H9 (cell line): Measurements from ENCODE around the gene PDE1A. TPM values are rescaled to one million over a fixed set of nuclear protein-coding genes. Genes with fewer than 3 reads are reported as not detected.

Source experiments
- DNase-seq: peaks from one replicate; pipeline ENCODE4 v3.0.0-alpha.2; 2017
- H2AFZ ChIP-seq: one replicate; pipeline ENCODE4 v1.6.1; 2013; ENCODE audit warnings: mild to moderate bottlenecking, low read length, control low read depth, moderate library complexity
- H2AK5ac ChIP-seq: 2 replicates; pipeline ENCODE4 v1.6.1; 2013; ENCODE audit warnings: low read length, control low read depth, mixed read lengths; ENCODE audit not compliant: insufficient read length
- H2BK120ac ChIP-seq: one replicate; pipeline ENCODE4 v1.6.1; 2013; ENCODE audit warnings: low read depth, mild to moderate bottlenecking, low read length, control low read depth, inconsistent platforms; ENCODE audit not compliant: poor library complexity, severe bottlenecking
- H2BK12ac ChIP-seq: 2 replicates; pipeline ENCODE4 v1.6.1; 2013; ENCODE audit warnings: low read length, control low read depth, mixed read lengths, low read depth; ENCODE audit not compliant: insufficient read length
- H2BK15ac ChIP-seq: 2 replicates; pipeline ENCODE4 v1.6.1; 2013; ENCODE audit warnings: low read depth, low read length, control low read depth
- H2BK20ac ChIP-seq: one replicate; pipeline ENCODE4 v1.6.1; 2013; ENCODE audit warnings: low read depth, mild to moderate bottlenecking, low read length, control low read depth, inconsistent platforms; ENCODE audit not compliant: poor library complexity, severe bottlenecking
- H2BK5ac ChIP-seq: 2 replicates; pipeline ENCODE4 v1.6.1; 2013; ENCODE audit warnings: low read length, control low read depth, mixed read lengths; ENCODE audit not compliant: insufficient read length
- H3K14ac ChIP-seq: 2 replicates; pipeline ENCODE4 v1.6.1; 2013; ENCODE audit warnings: low read length, control low read depth; ENCODE audit not compliant: insufficient read depth
- H3K18ac ChIP-seq: 2 replicates; pipeline ENCODE4 v1.6.1; 2013; ENCODE audit warnings: low read depth, mild to moderate bottlenecking, mixed read lengths, low read length, control low read depth; ENCODE audit not compliant: insufficient read length
- H3K23ac ChIP-seq: 2 replicates; pipeline ENCODE4 v1.6.1; 2013; ENCODE audit warnings: low read length, control low read depth, mixed read lengths, low read depth; ENCODE audit not compliant: insufficient read length
- H3K23me2 ChIP-seq: 2 replicates; pipeline ENCODE4 v1.6.1; 2013; ENCODE audit warnings: low read depth, mild to moderate bottlenecking, mixed read lengths, low read length, control low read depth; ENCODE audit not compliant: insufficient read length, poor library complexity, severe bottlenecking
- H3K27ac ChIP-seq: 2 replicates; pipeline ENCODE4 v1.5.1; 2013; ENCODE audit warnings: low read length, control low read depth, mixed read lengths, low read depth; ENCODE audit not compliant: insufficient read length
- H3K27me3 ChIP-seq: 2 replicates; pipeline ENCODE4 v1.6.1; 2013; ENCODE audit warnings: low read length, control low read depth, inconsistent platforms; ENCODE audit not compliant: insufficient read depth
- H3K4ac ChIP-seq: 2 replicates; pipeline ENCODE4 v1.6.1; 2013; ENCODE audit warnings: low read depth, mild to moderate bottlenecking, control low read depth, inconsistent platforms, low read length, moderate library complexity
- H3K4me1 ChIP-seq: 2 replicates; pipeline ENCODE4 v1.6.1; 2013; ENCODE audit warnings: low read length, control low read depth, inconsistent platforms; ENCODE audit not compliant: insufficient read depth
- H3K4me2 ChIP-seq: 2 replicates; pipeline ENCODE4 v1.6.1; 2013; ENCODE audit warnings: low read length, control low read depth, mixed read lengths; ENCODE audit not compliant: insufficient read length, insufficient read depth
- H3K56ac ChIP-seq: 2 replicates; pipeline ENCODE4 v1.6.1; 2013; ENCODE audit warnings: low read depth, mild to moderate bottlenecking, mixed read lengths, low read length, control low read depth; ENCODE audit not compliant: insufficient read length
- H3K79me1 ChIP-seq: 2 replicates; pipeline ENCODE4 v1.6.1; 2013; ENCODE audit warnings: low read depth, mild to moderate bottlenecking, moderate library complexity, low read length, control low read depth, inconsistent platforms; ENCODE audit not compliant: insufficient read depth, poor library complexity, severe bottlenecking
- H3K79me2 ChIP-seq: 2 replicates; pipeline ENCODE4 v1.6.1; 2013; ENCODE audit warnings: low read length, control low read depth, inconsistent platforms; ENCODE audit not compliant: insufficient read depth
- H3K9ac ChIP-seq: 2 replicates; pipeline ENCODE4 v1.6.1; 2013; ENCODE audit warnings: low read length, control low read depth, mixed read lengths; ENCODE audit not compliant: insufficient read length; ENCODE audit errors: extremely low read depth
- H3K9me3 ChIP-seq: one replicate; pipeline ENCODE4 v1.6.1; 2013; ENCODE audit warnings: low read depth, low read length, inconsistent platforms; ENCODE audit not compliant: control insufficient read depth
- H3T11ph ChIP-seq: one replicate; pipeline ENCODE4 v1.6.1; 2013; ENCODE audit warnings: mild to moderate bottlenecking, low read length, control low read depth, inconsistent platforms
- H4K20me1 ChIP-seq: one replicate; pipeline ENCODE4 v1.6.1; 2013; ENCODE audit not compliant: control insufficient read depth, insufficient read length, insufficient read depth
- H4K5ac ChIP-seq: 2 replicates; pipeline ENCODE4 v1.6.1; 2013; ENCODE audit warnings: low read depth, mild to moderate bottlenecking, mixed read lengths, low read length, control low read depth; ENCODE audit not compliant: insufficient read length
- H4K8ac ChIP-seq: replicated peaks from 2 replicates; pipeline ENCODE4 v1.6.1; 2013; ENCODE audit warnings: low read length, control low read depth, mixed read lengths, low read depth; ENCODE audit not compliant: insufficient read length
- H4K91ac ChIP-seq: 2 replicates; pipeline ENCODE4 v1.6.1; 2013; ENCODE audit warnings: low read depth, mild to moderate bottlenecking, moderate library complexity, mixed read lengths, low read length, control low read depth; ENCODE audit not compliant: insufficient read length
- H3K27ac Mint-ChIP-seq, 3 experiments: 2 replicates in 2 of 3; 3 replicates in 1 of 3; pipeline ENCODE4 v1.8.0; 2020 to 2021; ENCODE audit warnings: mixed read lengths in 3 of 3, mild to moderate bottlenecking in 1 of 3, moderate library complexity in 1 of 3
- H3K27me3 Mint-ChIP-seq: 2 replicates; pipeline ENCODE4 v1.8.0; 2021; ENCODE audit warnings: low read depth, mild to moderate bottlenecking, moderate library complexity, mixed read lengths
- H3K36me3 Mint-ChIP-seq, 3 experiments: 2 replicates in 2 of 3; 3 replicates in 1 of 3; pipeline ENCODE4 v1.8.0; 2020 to 2021; ENCODE audit warnings: low read depth in 3 of 3, mixed read lengths in 3 of 3; ENCODE audit not compliant: insufficient read depth in 1 of 3
- H3K4me1 Mint-ChIP-seq, 2 experiments: 2 replicates each; pipeline ENCODE4 v1.8.0; 2020; ENCODE audit warnings: mixed read lengths in 2 of 2
- H3K4me3 Mint-ChIP-seq, 2 experiments: 2 replicates in 1 of 2; 3 replicates in 1 of 2; pipeline ENCODE4 v1.8.0; 2020 to 2021; ENCODE audit warnings: mild to moderate bottlenecking in 2 of 2, mixed read lengths in 2 of 2, moderate library complexity in 1 of 2
- H3K9me3 Mint-ChIP-seq, 2 experiments: 2 replicates in 1 of 2; 3 replicates in 1 of 2; pipeline ENCODE4 v1.8.0; 2020; ENCODE audit warnings: mild to moderate bottlenecking in 2 of 2, mixed read lengths in 2 of 2, moderate library complexity in 1 of 2
- WGBS: extraction: QIAGEN DNeasy Blood & Tissue Kit; methylation state at CpG from one replicate; pipeline ENCODE4 v1.1.7; 2013; ENCODE audit warnings: missing lambda C conversion rate, low lambda C conversion rate, mixed read lengths; ENCODE audit not compliant: insufficient read length; ENCODE audit errors: extremely low coverage; 5-methylcytosine and 5-hydroxymethylcytosine counted together
- total RNA-seq: library from RNA; stranded (reverse); gene quantifications from 2 replicates; pipeline ENCODE4 v1.2.1, GENCODE V29; 2021
- TF ChIP-seq, protein P1 (sequence below): fragments of 200-600 bp; sonication (generic); conservative IDR thresholded peaks from 3 replicates; pipeline ENCODE4 v1.8.0; 2021; ENCODE audit warnings: antibody characterized with exemption, mild to moderate bottlenecking

PDE1A gene
- total RNA-seq, 1 experiment from 2014 or later = 0.11 TPM

DNA sequence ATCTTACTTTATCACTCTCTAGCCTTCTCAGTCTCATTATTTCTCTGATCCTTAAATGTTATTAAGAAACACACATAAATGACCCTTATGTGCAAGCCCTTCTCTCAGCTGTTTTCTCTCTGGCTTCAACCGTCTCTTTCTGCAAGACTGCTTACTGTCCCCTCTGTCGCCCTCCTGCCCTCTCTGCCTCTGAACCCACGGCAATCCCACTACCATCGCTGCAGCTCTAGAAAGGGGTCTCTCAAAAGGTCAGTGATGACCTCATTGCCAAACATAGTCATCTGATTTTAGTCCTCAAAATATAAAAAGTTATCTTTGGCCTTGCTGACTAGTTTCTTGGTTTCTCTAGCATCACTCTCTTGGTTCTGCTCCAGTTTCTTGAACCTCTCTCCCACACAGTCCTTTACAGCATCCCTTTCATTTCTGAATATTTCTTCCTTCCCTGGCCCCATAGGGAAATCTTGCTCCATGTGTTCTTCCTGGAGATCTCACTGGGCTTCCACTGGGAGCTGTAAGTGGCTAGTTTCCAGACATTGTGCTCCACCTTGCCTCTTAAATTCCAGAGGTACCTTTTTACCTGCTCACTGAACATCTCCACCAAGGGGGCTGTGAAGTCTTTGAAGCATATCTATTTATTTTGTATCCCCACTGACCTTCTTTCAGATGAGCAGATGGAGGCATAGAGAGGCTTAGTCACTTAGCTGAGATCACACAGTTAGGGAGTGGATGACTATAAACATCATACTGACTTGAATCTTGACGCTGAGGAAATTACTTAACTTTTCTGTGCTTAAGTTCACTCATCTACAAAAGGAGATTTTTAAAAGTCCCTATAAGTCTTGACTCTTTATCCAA is 96.2 kb downstream of the PDE1A start:
- Histone ChIP-seq H2BK120ac (no peak overlapping the region), H3K18ac (no peak overlapping the region), H4K91ac (no peak overlapping the region), H3K23me2 (no peaks in the 10 kb centered on the region), H4K8ac (no peak overlapping the region), H3K9me3 (no peaks in the 10 kb centered on the region), H3K79me1 (no peaks in the 10 kb centered on the region), H3K4me1 (no peaks in the 10 kb centered on the region), H3K56ac (no peak overlapping the region), H2AFZ (no peak overlapping the region), H2BK20ac (no peak overlapping the region), H3K79me2 (no peaks in the 10 kb centered on the region), H3T11ph (no peak overlapping the region), H3K27ac (no peak overlapping the region), H2AK5ac (no peak overlapping the region), H4K20me1 (no peaks in the 10 kb centered on the region), H3K4ac (no peak overlapping the region), H3K23ac (no peak overlapping the region), H2BK12ac (no peak overlapping the region), H3K14ac (no peak overlapping the region), H2BK5ac (no peak overlapping the region), H3K4me2 (no peak overlapping the region), H3K9ac (no peak overlapping the region), H4K5ac (no peak overlapping the region), H3K27me3 (no peaks in the 10 kb centered on the region), H2BK15ac (no peak overlapping the region)
- no CpG with 5 or more reads among the region's 5 CpGs for WGBS
- Mint-ChIP-seq H3K4me1 (no peaks in the 10 kb centered on the region), H3K27me3 (no peaks in the 10 kb centered on the region; the same call in 1 of the 2 replicates), H3K4me3 (no peak overlapping the region), H3K27ac (no peak overlapping the region), H3K36me3 (no peaks in the 10 kb centered on the region; a peak in 1 of 7 replicates), H3K9me3 (peaks cover 10 to 11% of the 10 kb centered on the region in 2 experiments; a peak in 4 of 5 replicates)
- no peak for DNase-seq
- TF ChIP-seq, protein P1, sequence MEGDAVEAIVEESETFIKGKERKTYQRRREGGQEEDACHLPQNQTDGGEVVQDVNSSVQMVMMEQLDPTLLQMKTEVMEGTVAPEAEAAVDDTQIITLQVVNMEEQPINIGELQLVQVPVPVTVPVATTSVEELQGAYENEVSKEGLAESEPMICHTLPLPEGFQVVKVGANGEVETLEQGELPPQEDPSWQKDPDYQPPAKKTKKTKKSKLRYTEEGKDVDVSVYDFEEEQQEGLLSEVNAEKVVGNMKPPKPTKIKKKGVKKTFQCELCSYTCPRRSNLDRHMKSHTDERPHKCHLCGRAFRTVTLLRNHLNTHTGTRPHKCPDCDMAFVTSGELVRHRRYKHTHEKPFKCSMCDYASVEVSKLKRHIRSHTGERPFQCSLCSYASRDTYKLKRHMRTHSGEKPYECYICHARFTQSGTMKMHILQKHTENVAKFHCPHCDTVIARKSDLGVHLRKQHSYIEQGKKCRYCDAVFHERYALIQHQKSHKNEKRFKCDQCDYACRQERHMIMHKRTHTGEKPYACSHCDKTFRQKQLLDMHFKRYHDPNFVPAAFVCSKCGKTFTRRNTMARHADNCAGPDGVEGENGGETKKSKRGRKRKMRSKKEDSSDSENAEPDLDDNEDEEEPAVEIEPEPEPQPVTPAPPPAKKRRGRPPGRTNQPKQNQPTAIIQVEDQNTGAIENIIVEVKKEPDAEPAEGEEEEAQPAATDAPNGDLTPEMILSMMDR = no peak
